HFF-Myc (cell line): Measurements from ENCODE around the gene SNX30.

ENCODE experiments used
- DNase-seq: peaks from one replicate; pipeline ENCODE4 v3.0.0-alpha.2; 2011; ENCODE audit warnings: low read depth; ENCODE audit errors: extremely low read depth
- H3K4me3 ChIP-seq: replicated peaks from 2 replicates; pipeline ENCODE4 v1.5.1; 2011; ENCODE audit warnings: low read depth, mild to moderate bottlenecking, control low read depth, low read length
- TF ChIP-seq, protein P1 (sequence below): IDR thresholded peaks from 2 replicates; pipeline ENCODE4 v1.5.1; 2012; ENCODE audit warnings: mild to moderate bottlenecking, low read depth, low read length, control low read depth; ENCODE audit errors: missing control alignments

The SNX30 gene

GRCh38 chr9:112765281-112765680 lies 14.7 kb downstream of the SNX30 start:
- TF ChIP-seq, protein P1, sequence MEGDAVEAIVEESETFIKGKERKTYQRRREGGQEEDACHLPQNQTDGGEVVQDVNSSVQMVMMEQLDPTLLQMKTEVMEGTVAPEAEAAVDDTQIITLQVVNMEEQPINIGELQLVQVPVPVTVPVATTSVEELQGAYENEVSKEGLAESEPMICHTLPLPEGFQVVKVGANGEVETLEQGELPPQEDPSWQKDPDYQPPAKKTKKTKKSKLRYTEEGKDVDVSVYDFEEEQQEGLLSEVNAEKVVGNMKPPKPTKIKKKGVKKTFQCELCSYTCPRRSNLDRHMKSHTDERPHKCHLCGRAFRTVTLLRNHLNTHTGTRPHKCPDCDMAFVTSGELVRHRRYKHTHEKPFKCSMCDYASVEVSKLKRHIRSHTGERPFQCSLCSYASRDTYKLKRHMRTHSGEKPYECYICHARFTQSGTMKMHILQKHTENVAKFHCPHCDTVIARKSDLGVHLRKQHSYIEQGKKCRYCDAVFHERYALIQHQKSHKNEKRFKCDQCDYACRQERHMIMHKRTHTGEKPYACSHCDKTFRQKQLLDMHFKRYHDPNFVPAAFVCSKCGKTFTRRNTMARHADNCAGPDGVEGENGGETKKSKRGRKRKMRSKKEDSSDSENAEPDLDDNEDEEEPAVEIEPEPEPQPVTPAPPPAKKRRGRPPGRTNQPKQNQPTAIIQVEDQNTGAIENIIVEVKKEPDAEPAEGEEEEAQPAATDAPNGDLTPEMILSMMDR, result no peak
- no peak for DNase-seq
- H3K4me3 ChIP-seq, result no peak overlapping the region

- DNase-seq, result no peak
- TF ChIP-seq, protein P1, result no peak
- no peak overlapping the region for H3K4me3 ChIP-seq
Observed at GRCh38 chr9:112771359-112772214, 21.0 kb downstream of the SNX30 start.

GRCh38 chr9:112772215-112772509 lies 21.6 kb downstream of the SNX30 start:
- H3K4me3 ChIP-seq, result no peak overlapping the region
- no peak for DNase-seq
- TF ChIP-seq, protein P1, result no peak

DNA sequence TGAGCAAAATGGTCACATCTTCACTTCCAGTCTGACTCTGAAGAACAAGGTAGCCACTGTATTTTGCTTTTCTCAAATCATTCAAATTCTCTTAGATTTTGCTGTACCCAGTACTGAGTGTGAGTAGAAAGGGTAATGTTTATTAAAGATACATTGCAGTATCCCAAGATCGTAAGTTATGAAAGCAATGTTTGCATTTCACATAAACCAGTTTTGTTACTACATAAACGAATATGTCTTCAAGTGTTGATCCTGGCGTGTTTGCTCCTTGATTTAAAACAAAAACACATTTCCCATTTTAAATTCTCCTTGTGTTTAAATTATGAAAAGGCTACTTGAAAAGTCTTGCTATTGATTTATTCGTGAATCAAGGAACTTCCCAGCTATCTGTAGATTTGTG lies 22.0 kb downstream of the SNX30 start:
- DNase-seq, result no peak
- TF ChIP-seq, protein P1, result no peak
- H3K4me3 ChIP-seq, result no peak overlapping the region

GRCh38 chr9:112774006-112774996 lies 23.7 kb downstream of the SNX30 start:
- no peak for DNase-seq

DNA sequence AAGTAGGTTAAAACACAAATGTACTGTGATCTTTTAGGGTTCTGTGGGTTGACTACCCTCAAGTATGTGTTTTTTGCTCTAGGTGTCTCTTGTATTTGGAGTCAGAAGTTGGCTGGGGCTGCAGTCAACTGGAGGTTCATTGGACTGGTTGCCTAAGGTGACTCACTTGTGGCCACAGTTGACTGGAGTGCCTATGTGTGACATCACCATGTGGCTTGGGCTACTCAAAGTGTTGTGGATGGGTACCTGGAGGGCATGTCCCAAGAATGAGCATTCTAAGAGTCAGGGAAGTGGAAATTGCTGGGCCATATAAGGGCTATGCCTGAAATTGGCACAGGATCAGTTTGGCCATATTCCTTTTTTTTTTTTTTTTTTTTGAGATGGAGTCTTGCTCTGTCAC lies 27.4 kb downstream of the SNX30 start:
- H3K4me3 ChIP-seq, result no peak overlapping the region
- DNase-seq, result no peak
- TF ChIP-seq, protein P1, result no peak

More at GRCh38 chr9:112774006-112774996, 23.7 kb downstream of the SNX30 start:
- no peak overlapping the region for H3K4me3 ChIP-seq
- TF ChIP-seq, protein P1, result no peak
